ENCODE data around the gene CRYGB. TPM values are rescaled to one million over a fixed set of nuclear protein-coding genes. Genes with fewer than 3 reads are reported as not detected.
A peak's percentile ranks its signal among the peaks of the same experiment; 100 is the strongest.
"Not testable (repeated sequence)": the region's sequence is repeated elsewhere in the genome, so short reads cannot be mapped to it uniquely, and the experiment has no call there.

The CRYGB gene
- total RNA-seq, 1 experiment from 2014 or later = 0.87 TPM

- TF ChIP-seq USF1 (CRISPR knock-in tag; IDR thresholded peaks at IDR 0.05) = no peak
Measured at GRCh38 chr2:208127090-208127489, 18.9 kb downstream of the CRYGB start (continued).

- ATAC-seq (no peak), DNase-seq (ENCODE audit: low spot score) (no peak)
- ChIA-PET POLR2A (no interaction called here), CTCF (interaction anchor here (0.7 to 2.3 kb wide), 5 partner anchors 10 to 129 kb away, joined by 3 to 13 read pairs (median 5); partner anchors contain the start of gene IDH1)
- H3K27ac Mint-ChIP-seq = no peak overlapping the region
- H3K9me3 Mint-ChIP-seq = peaks cover 7% of the 10 kb centered on the region
- no peaks in the 10 kb centered on the region; the same call in 1 of the 2 replicates for H3K27me3 Mint-ChIP-seq (ENCODE audit: low read depth)
- H3K4me1 Mint-ChIP-seq = peaks cover 17% of the 10 kb centered on the region
- no peak overlapping the region for H3K4me3 Mint-ChIP-seq
- H3K36me3 Mint-ChIP-seq = no peaks in the 10 kb centered on the region
- TF ChIP-seq CBFB (CRISPR knock-in tag; IDR thresholded peaks at IDR 0.05; ENCODE audit: low read depth) (no peak), ZNF512 (CRISPR knock-in tag; IDR thresholded peaks at IDR 0.05; ENCODE audit: borderline replicate concordance) (no peak)
Measured at GRCh38 chr2:208125251-208125650, 20.7 kb downstream of the CRYGB start.

GRCh38 chr2:208124013-208124715, 21.8 kb downstream of the CRYGB start, which contains the start of gene CRYGD:
Gene CRYGD, minus strand, starts transcription at chr2:208124524. Its CDS starts 51 bp downstream, at chr2:208124473.
- Mint-ChIP-seq H3K4me1 (peaks cover 15% of the 10 kb centered on the region), H3K4me3 (peak within 1 kb of the TSS; percentile 64)
- peak; percentile 67 for DNase-seq (ENCODE audit: low spot score)
- H3K27ac Mint-ChIP-seq; H3K9me3 Mint-ChIP-seq; H3K27me3 Mint-ChIP-seq (ENCODE audit: low read depth); POLR2A ChIA-PET; H3K36me3 Mint-ChIP-seq: not testable (repeated sequence)
- CTCF ChIA-PET = interaction anchor here (0.6 to 2.3 kb wide), 5 partner anchors 19 to 358 kb away, joined by 3 to 13 read pairs (median 5); partner anchors contain the start of gene IDH1
- TF ChIP-seq ERG (CRISPR knock-in tag; IDR thresholded peaks at IDR 0.05) (0 out of 2 replicates have a peak, but pooled peaks have one; percentile 26), FOXP1 (CRISPR knock-in tag; IDR thresholded peaks at IDR 0.05; ENCODE audit: borderline replicate concordance) (peak; percentile 70; the same call in 1 of the 2 replicates), E2F5 (CRISPR knock-in tag; IDR thresholded peaks at IDR 0.05) (peak; percentile 61; the same call in 1 of the 2 replicates), HMGXB4 (CRISPR knock-in tag; IDR thresholded peaks at IDR 0.05) (peak; percentile 33; the same call in 1 of the 2 replicates), USF2 (CRISPR knock-in tag; IDR thresholded peaks at IDR 0.05) (0 out of 2 replicates have a peak, but pooled peaks have one; percentile 28), ZNF138 (CRISPR knock-in tag; conservative IDR thresholded peaks at IDR 0.05) (0 out of 2 replicates have a peak, but pooled peaks have one; percentile 16), FOXK1 (CRISPR knock-in tag; IDR thresholded peaks at IDR 0.05) (peak; percentile 18; the same call in 1 of the 2 replicates), MAX (CRISPR knock-in tag; IDR thresholded peaks at IDR 0.05) (peak; percentile 32; the same call in 1 of the 2 replicates)
- peak; percentile 91 for ATAC-seq
